K562 (cell line): ENCODE measurements around the gene ADI1. TPM values are rescaled to one million over a fixed set of nuclear protein-coding genes. Genes with fewer than 3 reads are reported as not detected.

Experiments used
- ATAC-seq: fragments of 200-7000 bp; cut with Tn5 transposase; 3 replicates; pipeline ENCODE4 v1.9.1; 2020; ENCODE audit warnings: moderate library complexity
- BruUV-seq: library from RNA; stranded (reverse); fragments of 400-500 nt; replicated peaks from 2 replicates; lab custom pipeline; 2021; lab: Mats Ljungman, UMichigan
- CTCF ChIA-PET: fragments of 300-600 bp; formaldehyde crosslinking; extraction: SDS; loops from one replicate; lab custom pipeline; 2021; ENCODE audit warnings: low intra/inter-chr PET ratio; lab: Yijun Ruan, JAX
- POLR2A ChIA-PET: fragments of 300-600, 350-650 bp; sonication (Branson Sonifier 250); formaldehyde crosslinking; extraction: SDS; loops from one replicate; lab custom pipeline; 2021; ENCODE audit warnings: antibody characterized with exemption, inconsistent platforms; lab: Yijun Ruan, JAX
- DNase-seq, 4 experiments: peaks; one replicate each; pipeline versions ENCODE4 v3.0.0 to v3.0.0-alpha.2; 2011 to 2018; ENCODE audit warnings: low spot score in 3 of 4, mixed read lengths in 3 of 4; ENCODE audit errors: extremely low read depth in 1 of 4
- FAIRE-seq: peaks from 2 replicates; lab custom pipeline; 2011; peaks lifted over from hg19 to GRCh38; lab: Jason Lieb, UNC
- H2AFZ ChIP-seq: 2 replicates; pipeline ENCODE4 v1.6.0; 2011; ENCODE audit warnings: low read depth, low read length, control low read depth, inconsistent platforms
- H3K27ac ChIP-seq: fragments of 200-600 bp; 3 replicates; pipeline ENCODE4 v1.8.0; 2011; ENCODE audit warnings: low read depth, mild to moderate bottlenecking, control low read depth, inconsistent platforms, low read length, moderate library complexity, mixed read lengths; ENCODE audit errors: extremely low read depth
- H3K27me3 ChIP-seq, 2 experiments: fragments of 300-600 bp in 1 of 2; 2 replicates in 1 of 2; 3 replicates in 1 of 2; pipeline versions ENCODE4 v1.6.0 to v1.8.0; 2011; ENCODE audit warnings: inconsistent platforms in 2 of 2, low read length in 2 of 2, mild to moderate bottlenecking in 1 of 2, mixed read lengths in 1 of 2, moderate library complexity in 1 of 2; ENCODE audit not compliant: control insufficient read depth in 2 of 2, insufficient read depth in 2 of 2
- H3K36me3 ChIP-seq: fragments of 300-600 bp; 3 replicates; pipeline ENCODE4 v1.8.0; 2011; ENCODE audit warnings: mild to moderate bottlenecking, low read length, inconsistent platforms; ENCODE audit not compliant: control insufficient read depth, insufficient read depth
- H3K4me1 ChIP-seq, 2 experiments: fragments of 200-600 bp in 1 of 2; replicated peaks in 1 of 2; 2 replicates in 1 of 2; 3 replicates in 1 of 2; pipeline versions ENCODE4 v1.5.1 to v1.8.0; 2011; ENCODE audit warnings: inconsistent platforms in 2 of 2, low read length in 2 of 2, mild to moderate bottlenecking in 1 of 2, mixed read lengths in 1 of 2, moderate library complexity in 1 of 2; ENCODE audit not compliant: control insufficient read depth in 2 of 2, insufficient read depth in 2 of 2
- H3K4me2 ChIP-seq: 2 replicates; pipeline ENCODE4 v1.6.1; 2011; ENCODE audit warnings: low read length, control low read depth, inconsistent platforms, mixed read lengths; ENCODE audit not compliant: insufficient read depth
- H3K4me3 ChIP-seq: fragments of 200-600 bp; sonication (generic), shearing (Covaris generic); 2 replicates; pipeline ENCODE4 v1.5.1; 2016; ENCODE audit warnings: control low read depth, inconsistent platforms
- H3K79me2 ChIP-seq: fragments of 200-600 bp; 3 replicates; pipeline ENCODE4 v1.8.0; 2011; ENCODE audit warnings: low read length, inconsistent platforms; ENCODE audit not compliant: control insufficient read depth, insufficient read depth
- H3K9ac ChIP-seq, 2 experiments: 2 replicates each; pipeline versions ENCODE4 v1.6.0 to v1.6.1; 2011; ENCODE audit warnings: low read depth in 2 of 2, low read length in 2 of 2, control low read depth in 1 of 2, inconsistent platforms in 1 of 2, mild to moderate bottlenecking in 1 of 2, mixed read lengths in 1 of 2; ENCODE audit not compliant: insufficient read depth in 1 of 2
- H3K9me1 ChIP-seq: one replicate; pipeline ENCODE4 v1.6.0; 2011; ENCODE audit warnings: inconsistent platforms, mild to moderate bottlenecking, low read length, moderate library complexity; ENCODE audit not compliant: control insufficient read depth, insufficient read depth
- H3K9me3 ChIP-seq: replicated peaks from 2 replicates; pipeline ENCODE4 v1.5.1; 2011; ENCODE audit warnings: low read depth, low read length, inconsistent platforms; ENCODE audit not compliant: control insufficient read depth, insufficient read depth
- H4K20me1 ChIP-seq: replicated peaks from 2 replicates; pipeline ENCODE4 v1.6.1; 2011; ENCODE audit warnings: low read length, inconsistent platforms, mixed read lengths; ENCODE audit not compliant: control insufficient read depth, insufficient read depth
- CBX3 ChIP-seq, 2 experiments: IDR thresholded peaks; 1 replicate in 1 of 2; 2 replicates in 1 of 2; pipeline ENCODE4 v1.6.1; 2012; ENCODE audit warnings: inconsistent platforms in 2 of 2, low read length in 2 of 2, borderline replicate concordance in 1 of 2, control low read depth in 1 of 2
- FOXP4 ChIP-seq: sonication (generic); formaldehyde crosslinking; IDR thresholded peaks from 2 replicates; pipeline ENCODE4 v1.8.0; 2022; ENCODE audit warnings: mild to moderate bottlenecking, missing genetic modification reagents, borderline replicate concordance
- MAFK ChIP-seq: IDR thresholded peaks from 2 replicates; pipeline ENCODE4 v1.6.1; 2011; ENCODE audit warnings: low read length, improper control_type of control experiment
- NCOA1 ChIP-seq: fragments of 450-650 bp; IDR thresholded peaks from 2 replicates; pipeline ENCODE4 v1.6.1; 2016; ENCODE audit warnings: low read depth
- PHF21A ChIP-seq: fragments of 450-650 bp; IDR thresholded peaks from 2 replicates; pipeline ENCODE4 v1.6.1; 2017; ENCODE audit warnings: low read depth, borderline replicate concordance
- ZNF277 ChIP-seq: fragments of 250-450 bp; sonication (Bioruptor Pico); IDR thresholded peaks from 2 replicates; pipeline ENCODE4 v1.8.0; 2022; ENCODE audit warnings: inconsistent platforms, mild to moderate bottlenecking, moderate library complexity, borderline replicate concordance
- ZNF316 ChIP-seq: fragments of 450-650 bp; IDR thresholded peaks from 2 replicates; pipeline ENCODE4 v1.6.1; 2016
- ZNF354B ChIP-seq: fragments of 250-450 bp; sonication (Bioruptor Pico); IDR thresholded peaks from 2 replicates; pipeline ENCODE4 v1.4.0; 2020
- WGBS: fragments of 100-300 bp; shearing (Covaris generic); methylation state at CpG from one replicate; pipeline ENCODE4 v1.1.6; 2016; ENCODE audit warnings: low coverage, mixed read lengths; ENCODE audit not compliant: insufficient coverage; ENCODE audit errors: missing lambda C conversion rate; 5-methylcytosine and 5-hydroxymethylcytosine counted together
- in situ Hi-C: fragments of 300-500 bp; cut with MboI; formaldehyde crosslinking; loops from 4 replicates; pipeline ENCODE4 v1.15.0; 2018; ENCODE audit warnings: inconsistent platforms, mixed read lengths
- intact Hi-C: fragments of 100-400 bp; cut with micrococcal nuclease; formaldehyde crosslinking; loops from 2 replicates; pipeline ENCODE4 v1.14.2; 2022
- polyA plus RNA-seq, 8 experiments: library from polyadenylated mRNA; depleted of rRNA in 4 of 8; stranded (reverse) in 5 of 8; unstranded in 3 of 8; fragments of >200 nt; fragmentation: Nextera tagmentation in 2 of 8; fragmentation: Illumina TruSeq in 1 of 8; extraction: Ambion mirVana in 2 of 8; extraction: Trizol in 1 of 8; gene quantifications; 2 replicates each; pipeline versions ENCODE4 v1.2.1 to v1.2.3, GENCODE V29; 2011 to 2014; ENCODE audit warnings: inconsistent platforms in 1 of 8, missing spikeins in 1 of 8
- total RNA-seq, 7 experiments: library from RNA; depleted of rRNA in 6 of 7; stranded (reverse); fragments of >200 nt in 6 of 7; fragmentation: Illumina TruSeq in 2 of 7; extraction: Trizol in 2 of 7; gene quantifications; 2 replicates each; pipeline versions ENCODE4 v1.2.1 to v1.2.3, GENCODE V29; 2011 to 2021; ENCODE audit warnings: low replicate concordance in 1 of 7

Gene ADI1
- total and polyA plus RNA-seq, 9 of the 15 experiments (the other 6 are each of a cell fraction or from before 2014, with no cell fraction given), result 6.1 to 51.0 (median 27.1) TPM

- H3K79me2 ChIP-seq, result peaks cover 5% of the 10 kb centered on the region; the same call in 2 of the 3 replicates
- BruUV-seq, result no TSS peak
- TF ChIP-seq FOXP4 (no peak), PHF21A (no peak), ZNF316 (no peak), MAFK (no peak), ZNF277 (no peak), CBX3 (IDR thresholded peaks at IDR 0.05; ENCODE audit: borderline replicate concordance in 1 of 2, low read length in 2 of 2) (no peak), NCOA1 (no peak), ZNF354B (no peak)
- DNase-seq, result no peak
- no peak overlapping the region for H3K4me3 ChIP-seq
- intact Hi-C loops (no loop called here), in situ Hi-C loops (no loop called here)
- H3K9ac ChIP-seq, result no peak overlapping the region
- no peak overlapping the region for H3K27ac ChIP-seq
- 47% methylated on average over 2 of the region's 2 CpGs for WGBS
- no peaks in the 10 kb centered on the region for H3K9me1 ChIP-seq
- H2AFZ ChIP-seq, result no peak overlapping the region
- no peaks in the 10 kb centered on the region for H3K27me3 ChIP-seq
- no peaks in the 10 kb centered on the region for H3K4me1 ChIP-seq
- FAIRE-seq, result no peak
- peaks cover 5% of the 10 kb centered on the region; the same call in 1 of the 2 replicates for H3K9me3 ChIP-seq
- H3K36me3 ChIP-seq, result peaks cover 38% of the 10 kb centered on the region; the same call in 1 of the 3 replicates
- H3K4me2 ChIP-seq, result no peak overlapping the region
- ChIA-PET POLR2A (no interaction called here), CTCF (no interaction called here)
- no peak for ATAC-seq
- no peaks in the 10 kb centered on the region for H4K20me1 ChIP-seq
Observed at GRCh38 chr2:3512086-3512485, 7.2 kb downstream of the ADI1 start.
